IPS-15b (cell line): ENCODE results near the gene SSR4.

Experiments
- H3K27me3 ChIP-seq: one replicate; pipeline ENCODE4 v1.6.1; 2013; ENCODE audit warnings: low read length; ENCODE audit not compliant: control insufficient read depth, insufficient read depth
- H3K36me3 ChIP-seq: one replicate; pipeline ENCODE4 v1.6.1; 2013; ENCODE audit warnings: low read length; ENCODE audit not compliant: control insufficient read depth, insufficient read depth
- H3K4me1 ChIP-seq: one replicate; pipeline ENCODE4 v1.6.1; 2013; ENCODE audit warnings: mild to moderate bottlenecking, low read length; ENCODE audit not compliant: control insufficient read depth, insufficient read depth
- H3K4me3 ChIP-seq: one replicate; pipeline ENCODE4 v1.5.1; 2013; ENCODE audit warnings: low read depth, low read length
- H3K9ac ChIP-seq: one replicate; pipeline ENCODE4 v1.6.1; 2013; ENCODE audit warnings: low read depth, mild to moderate bottlenecking, low read length
- H3K9me3 ChIP-seq: one replicate; pipeline ENCODE4 v1.6.1; 2013; ENCODE audit warnings: mild to moderate bottlenecking, low read length; ENCODE audit not compliant: control insufficient read depth, insufficient read depth

Gene SSR4

GRCh38 chrX:153791104-153791852 lies 3.2 kb upstream of the SSR4 start:
- peaks cover 10% of the 10 kb centered on the region for H3K9me3 ChIP-seq
- H3K9ac ChIP-seq = no peak overlapping the region
- peaks cover 19% of the 10 kb centered on the region for H3K36me3 ChIP-seq
- no peak overlapping the region for H3K4me3 ChIP-seq
- no peaks in the 10 kb centered on the region for H3K27me3 ChIP-seq
- no peaks in the 10 kb centered on the region for H3K4me1 ChIP-seq

- Histone ChIP-seq H3K9me3 (peaks cover 7% of the 10 kb centered on the region), H3K27me3 (no peaks in the 10 kb centered on the region), H3K4me1 (no peaks in the 10 kb centered on the region), H3K9ac (peak overlapping the region; percentile 5), H3K4me3 (no peak overlapping the region), H3K36me3 (peaks cover 27% of the 10 kb centered on the region)
Observed at GRCh38 chrX:153792368-153792767, 2.1 kb upstream of the SSR4 start.

DNA sequence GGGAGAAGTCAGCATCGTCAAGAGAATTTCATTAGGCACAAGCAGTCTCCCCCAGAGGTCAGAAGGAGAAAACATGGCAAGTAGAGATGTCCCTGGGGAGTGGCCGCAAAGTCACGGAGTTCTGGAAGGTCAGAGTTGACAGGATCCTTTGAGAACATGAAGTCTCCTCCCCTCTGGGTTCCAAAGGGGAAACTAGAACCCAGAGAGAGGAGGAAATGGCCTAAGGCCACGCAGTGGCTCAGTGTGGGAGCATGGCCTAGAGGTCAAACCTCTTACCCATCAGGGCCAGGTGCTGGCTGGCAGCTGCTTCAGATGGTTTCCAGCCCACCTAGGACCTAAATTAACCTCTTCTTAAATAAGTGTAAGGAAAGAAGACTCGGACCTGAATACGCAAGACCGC lies 1.2 kb upstream of the SSR4 start:
- Histone ChIP-seq H3K9me3 (peaks cover 6% of the 10 kb centered on the region), H3K36me3 (peaks cover 34% of the 10 kb centered on the region), H3K4me1 (no peaks in the 10 kb centered on the region), H3K4me3 (peak overlapping the region; percentile 71), H3K27me3 (no peaks in the 10 kb centered on the region), H3K9ac (peak overlapping the region; percentile 54)

DNA sequence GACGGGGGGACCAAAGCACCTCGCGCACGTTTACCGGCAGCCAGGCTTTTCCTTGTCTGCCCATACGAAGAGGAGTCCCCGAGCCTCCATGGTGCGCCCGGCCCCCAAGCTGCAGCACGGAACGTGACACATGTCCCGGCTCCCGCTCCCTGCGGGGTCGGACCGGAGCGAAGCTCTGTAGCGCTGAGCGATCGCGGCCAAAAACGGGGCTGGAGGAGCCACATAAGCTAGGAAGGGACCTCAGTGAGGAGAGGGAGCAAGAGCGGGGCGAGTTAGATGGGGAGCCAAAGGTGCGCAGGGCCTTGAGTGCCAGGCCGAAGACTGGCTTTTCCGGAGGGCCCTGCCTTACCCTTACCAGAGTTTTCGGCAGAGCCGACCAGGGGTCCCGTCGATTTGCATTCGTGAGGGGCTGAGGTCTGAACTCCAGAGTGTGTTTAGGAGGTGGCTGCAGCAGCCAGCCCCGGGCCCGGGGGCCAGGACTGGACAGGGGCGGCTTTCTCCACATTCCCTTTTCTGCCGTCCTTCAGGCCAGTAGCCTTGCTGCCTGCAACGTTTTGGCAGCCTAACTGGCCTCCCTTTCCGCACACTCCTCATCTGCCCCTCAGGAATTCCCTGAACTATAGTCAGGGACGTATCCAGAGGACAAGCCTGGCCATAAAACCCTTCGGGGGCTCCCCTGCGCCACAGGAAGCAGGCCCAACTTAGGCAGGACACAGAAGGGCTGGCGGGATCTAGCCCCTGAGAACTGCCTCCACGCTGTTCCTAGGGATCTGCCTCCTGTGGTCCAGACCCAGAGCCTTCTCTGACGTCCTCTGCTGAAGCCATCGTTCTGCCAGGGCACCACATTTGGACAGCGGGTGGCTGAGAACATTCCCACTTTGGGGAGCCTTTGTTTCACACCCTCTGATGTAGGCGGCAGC lies 689 bp downstream of the SSR4 start:
- peak overlapping the region; percentile 60 for H3K9ac ChIP-seq
- no peaks in the 10 kb centered on the region for H3K4me1 ChIP-seq
- no peaks in the 10 kb centered on the region for H3K27me3 ChIP-seq
- H3K4me3 ChIP-seq = peak overlapping the region; percentile 70
- H3K9me3 ChIP-seq = peaks cover 6% of the 10 kb centered on the region
- peaks cover 28% of the 10 kb centered on the region for H3K36me3 ChIP-seq

GRCh38 chrX:153797415-153798015 lies 3.0 kb downstream of the SSR4 start:
- Histone ChIP-seq H3K9ac (no peak overlapping the region), H3K27me3 (no peaks in the 10 kb centered on the region), H3K4me3 (no peak overlapping the region), H3K36me3 (peaks cover 25% of the 10 kb centered on the region), H3K9me3 (peaks cover 3% of the 10 kb centered on the region), H3K4me1 (no peaks in the 10 kb centered on the region)

DNA sequence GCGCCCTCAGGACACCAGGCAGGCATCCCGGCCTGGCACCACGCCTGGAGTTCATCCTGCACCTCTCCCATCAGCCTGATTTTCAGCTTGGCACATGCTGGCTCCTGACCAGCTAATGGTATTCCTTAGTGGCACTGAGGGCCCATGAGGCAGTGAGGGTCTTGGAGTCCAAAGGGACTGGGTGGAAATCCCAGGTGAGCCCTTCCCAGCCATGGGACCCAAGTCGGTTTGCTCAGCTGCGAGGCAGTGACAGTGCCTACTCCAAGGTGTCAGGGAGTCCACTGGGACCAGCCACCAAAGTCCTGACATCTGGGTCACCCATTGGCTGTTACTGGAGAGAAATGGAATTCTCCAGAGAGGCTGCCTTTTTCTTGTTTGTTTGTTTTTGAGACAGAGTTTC lies 4.9 kb downstream of the SSR4 start:
- H3K36me3 ChIP-seq = peaks cover 38% of the 10 kb centered on the region
- H3K4me3 ChIP-seq = no peak overlapping the region
- no peaks in the 10 kb centered on the region for H3K27me3 ChIP-seq
- no peaks in the 10 kb centered on the region for H3K9me3 ChIP-seq
- H3K4me1 ChIP-seq = no peaks in the 10 kb centered on the region
- no peak overlapping the region for H3K9ac ChIP-seq

GRCh38 chrX:153800177-153800722 lies 5.8 kb downstream of the SSR4 start:
- H3K9me3 ChIP-seq = no peaks in the 10 kb centered on the region
- no peak overlapping the region for H3K9ac ChIP-seq

GRCh38 chrX:153800746-153801145 lies 6.3 kb downstream of the SSR4 start:
- Histone ChIP-seq H3K9ac (no peak overlapping the region), H3K27me3 (no peaks in the 10 kb centered on the region), H3K4me1 (no peaks in the 10 kb centered on the region), H3K4me3 (no peak overlapping the region), H3K36me3 (peaks cover 38% of the 10 kb centered on the region), H3K9me3 (no peaks in the 10 kb centered on the region)

More at GRCh38 chrX:153800177-153800722, 5.8 kb downstream of the SSR4 start:
- Histone ChIP-seq H3K4me1 (no peaks in the 10 kb centered on the region), H3K4me3 (no peak overlapping the region), H3K36me3 (peaks cover 38% of the 10 kb centered on the region), H3K27me3 (no peaks in the 10 kb centered on the region)

- Histone ChIP-seq H3K4me3 (no peak overlapping the region), H3K9me3 (no peaks in the 10 kb centered on the region), H3K27me3 (no peaks in the 10 kb centered on the region), H3K4me1 (no peaks in the 10 kb centered on the region), H3K9ac (no peak overlapping the region), H3K36me3 (peaks cover 35% of the 10 kb centered on the region)
Observed at GRCh38 chrX:153801669-153802068, 7.2 kb downstream of the SSR4 start.

- Histone ChIP-seq H3K9ac (no peak overlapping the region), H3K9me3 (no peaks in the 10 kb centered on the region), H3K4me3 (no peak overlapping the region), H3K4me1 (no peaks in the 10 kb centered on the region), H3K36me3 (peaks cover 27% of the 10 kb centered on the region), H3K27me3 (no peaks in the 10 kb centered on the region)
Observed at GRCh38 chrX:153802513-153803045, 8.1 kb downstream of the SSR4 start.
